Stimulated activated naive CD4-positive, alpha-beta T cell treated with Interleukin-2 at 50 U/mL for 16 hours (primary cell): ENCODE data around the gene PACS2.

ENCODE experiments used
- DNase-seq: peaks from one replicate; lab custom pipeline; 2025; lab: John Stamatoyannopoulos, UW

The PACS2 gene

GRCh38 chr14:105440992-105441391 is 126.4 kb downstream of the PACS2 start:
- no peak for DNase-seq

GRCh38 chr14:105442125-105442524 is 127.6 kb downstream of the PACS2 start:
- no peak for DNase-seq

- no peak for DNase-seq
These were observed 128.3 kb downstream of the PACS2 start for GRCh38 chr14:105442834-105443233.

GRCh38 chr14:105444859-105445258 is 130.3 kb downstream of the PACS2 start:
- no peak for DNase-seq

GRCh38 chr14:105445290-105445689 is 130.7 kb downstream of the PACS2 start:
- DNase-seq: no peak

- DNase-seq: no peak
These were observed 131.6 kb downstream of the PACS2 start for GRCh38 chr14:105445901-105446845.

- no peak for DNase-seq
These were observed 132.4 kb downstream of the PACS2 start for GRCh38 chr14:105446971-105447370.
